GM19239 (cell line): ENCODE measurements around the gene BCAR3.

Experiments used
- DNase-seq: peaks from one replicate; pipeline ENCODE4 v3.0.0; 2011; ENCODE audit warnings: low spot score; ENCODE audit not compliant: insufficient read length
- FAIRE-seq: peaks from 2 replicates; lab custom pipeline; 2011; peaks lifted over from hg19 to GRCh38; lab: Jason Lieb, UNC

BCAR3 gene

DNA sequence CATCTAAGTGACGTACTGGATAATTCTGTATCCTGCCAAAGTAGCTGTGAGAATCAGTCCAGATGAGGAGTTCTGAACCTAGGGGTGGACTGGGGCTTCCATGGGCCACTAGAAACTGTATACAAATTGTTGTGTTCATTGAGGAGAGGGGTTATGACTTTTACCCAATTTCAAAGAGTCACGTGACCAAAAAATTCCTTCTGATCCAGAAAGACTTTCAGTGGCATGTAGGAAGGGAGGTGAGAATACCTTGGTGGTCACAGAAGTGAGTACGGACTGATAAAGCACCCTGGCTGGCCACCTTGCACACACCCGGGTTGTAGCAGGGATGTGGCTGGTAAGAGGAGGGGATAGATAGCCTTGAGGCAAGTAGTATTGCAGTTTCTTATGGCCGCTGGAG is 60.4 kb downstream of the BCAR3 start:
- FAIRE-seq, result no peak

GRCh38 chr1:93620841-93621210 is 60.8 kb downstream of the BCAR3 start:
- FAIRE-seq (no peak), DNase-seq (no peak)

More for the DNA sequence above, 60.4 kb downstream of the BCAR3 start:
- DNase-seq, result no peak

- FAIRE-seq, result no peak
- no peak for DNase-seq
These were observed 61.3 kb downstream of the BCAR3 start for GRCh38 chr1:93620172-93620840.

DNA sequence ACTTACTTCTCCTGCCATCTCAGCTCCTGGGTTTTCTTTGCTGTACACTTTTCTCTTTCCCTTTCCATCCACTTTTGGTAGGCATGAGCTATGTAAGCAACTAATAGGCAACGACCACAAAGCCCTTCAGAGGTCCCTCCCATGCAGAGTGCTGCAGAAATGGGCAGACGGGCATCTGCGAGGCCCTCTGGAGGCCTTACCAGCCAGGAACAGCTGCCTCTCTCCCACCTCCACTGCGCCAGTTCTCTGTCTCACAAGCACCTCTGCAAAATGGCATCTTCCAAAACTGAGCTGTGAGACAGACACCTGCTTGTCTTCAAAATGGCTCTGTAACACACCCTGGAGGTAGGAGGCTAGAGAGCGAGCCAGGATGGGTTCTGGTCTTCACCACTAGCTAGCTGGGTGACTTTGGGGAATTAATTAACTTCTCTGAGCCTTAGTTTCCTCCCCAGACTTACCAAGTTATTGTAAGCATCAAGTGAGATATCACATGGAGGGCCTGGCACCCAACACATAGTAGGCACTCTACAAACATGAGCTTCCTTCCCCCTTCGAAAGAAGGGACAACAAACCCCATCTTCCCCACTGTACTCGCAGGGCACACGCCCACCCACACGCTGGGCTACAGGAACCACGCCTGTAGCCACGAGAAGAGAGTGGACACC is 62.0 kb downstream of the BCAR3 start:
- DNase-seq, result no peak

GRCh38 chr1:93617670-93618499 is 63.8 kb downstream of the BCAR3 start:
- DNase-seq (no peak), FAIRE-seq (no peak)

More for the DNA sequence above, 62.0 kb downstream of the BCAR3 start:
- FAIRE-seq, result no peak

- FAIRE-seq, result no peak
- no peak for DNase-seq
These were observed 64.5 kb downstream of the BCAR3 start for GRCh38 chr1:93616996-93617669.

GRCh38 chr1:93616221-93616995 is 65.2 kb downstream of the BCAR3 start:
- DNase-seq, result no peak
- no peak for FAIRE-seq

DNA sequence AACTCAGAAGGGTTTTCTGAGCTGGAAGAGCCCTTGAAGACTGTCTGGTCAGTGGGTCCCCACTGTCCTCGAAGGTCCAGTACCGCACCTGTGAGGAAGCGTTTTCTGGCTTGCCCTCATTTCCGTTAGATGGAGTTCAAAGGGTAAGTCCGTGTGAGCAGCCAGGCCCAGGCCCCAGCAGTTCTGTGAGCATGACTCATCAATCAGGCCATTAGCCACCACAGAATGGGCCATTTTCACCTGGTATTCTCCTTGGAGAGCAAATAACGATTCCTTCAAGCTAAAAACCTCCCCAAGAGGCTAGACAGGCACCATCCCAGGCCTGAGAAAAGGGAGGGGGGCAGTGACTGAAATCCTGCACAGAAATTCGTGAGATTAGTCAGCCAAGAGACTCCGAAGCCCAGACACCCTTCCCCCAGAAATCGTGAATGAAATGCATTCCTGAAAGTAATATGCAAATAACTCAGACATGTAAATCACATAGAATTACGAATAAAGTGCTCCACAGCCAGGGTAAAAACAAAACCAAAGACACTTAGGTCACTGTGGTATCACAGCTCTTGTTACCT is 66.0 kb downstream of the BCAR3 start:
- FAIRE-seq, result peak; percentile 97
- peak; percentile 46 for DNase-seq

- peak; percentile 39 for FAIRE-seq
These were observed 66.6 kb downstream of the BCAR3 start for GRCh38 chr1:93614986-93615581.

DNA sequence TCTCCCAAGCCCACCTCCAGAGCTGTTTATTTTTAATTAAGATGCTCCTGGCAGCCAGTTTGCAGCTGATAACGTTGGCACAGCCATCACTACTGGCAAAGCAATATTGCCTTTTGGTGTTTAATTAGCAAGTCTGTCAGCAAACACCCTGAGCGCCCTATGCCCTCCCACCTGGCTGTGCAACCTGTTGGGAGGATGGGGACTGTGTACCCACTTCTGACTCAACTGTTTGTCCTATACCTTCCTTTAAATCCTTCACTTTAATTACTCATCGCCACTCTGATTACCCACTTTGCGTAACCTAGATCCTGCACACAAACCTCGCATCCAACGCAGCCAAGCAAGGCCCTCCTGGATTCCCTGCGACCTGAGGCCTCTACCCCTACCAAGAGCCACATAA is 67.1 kb downstream of the BCAR3 start:
- DNase-seq (no peak), FAIRE-seq (no peak)

More at GRCh38 chr1:93614986-93615581, 66.6 kb downstream of the BCAR3 start:
- peak; percentile 15 for DNase-seq

GRCh38 chr1:93613898-93614297 is 67.7 kb downstream of the BCAR3 start:
- FAIRE-seq, result no peak
- DNase-seq, result no peak

DNA sequence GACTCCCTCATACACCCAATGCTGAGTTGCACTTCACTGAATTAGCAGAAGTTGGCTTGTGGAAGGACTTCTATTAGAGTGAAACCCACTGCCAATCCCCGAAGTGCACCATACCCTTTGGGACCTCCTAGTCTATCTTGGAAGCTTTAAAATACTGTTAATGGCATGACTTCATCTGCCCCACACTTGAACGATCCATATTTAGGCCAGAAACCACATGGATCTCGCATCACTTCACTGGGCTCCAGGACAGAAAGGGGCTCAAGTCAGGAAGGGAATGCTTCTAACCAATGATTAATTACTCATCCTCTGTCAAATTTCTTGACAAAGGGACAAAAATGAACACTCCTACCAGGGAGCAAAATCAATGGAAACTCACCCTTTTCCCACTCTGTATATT is 69.1 kb downstream of the BCAR3 start:
- DNase-seq, result no peak
- no peak for FAIRE-seq

- FAIRE-seq (no peak), DNase-seq (no peak)
These were observed 70.0 kb downstream of the BCAR3 start for GRCh38 chr1:93611668-93612067.

DNA sequence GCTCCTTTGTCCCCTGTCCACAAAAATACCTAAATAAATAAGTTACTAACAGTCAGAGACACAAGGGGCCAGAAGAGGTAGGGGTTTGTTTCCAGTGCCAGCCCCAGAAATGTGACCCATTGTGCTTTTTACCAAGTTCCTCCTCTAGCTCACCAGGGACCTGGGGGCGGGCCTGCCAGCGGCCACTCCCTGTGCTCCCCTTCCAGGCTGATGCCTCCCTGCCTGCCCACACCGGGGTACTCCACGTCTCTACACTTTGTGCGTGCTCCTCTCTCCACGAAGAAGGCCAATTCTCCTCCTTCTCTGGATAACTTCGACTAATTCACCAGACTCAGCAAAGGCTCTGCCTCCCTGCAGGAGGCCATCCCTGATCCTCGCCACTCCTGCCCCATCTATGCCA is 72.1 kb downstream of the BCAR3 start:
- FAIRE-seq (no peak), DNase-seq (no peak)

GRCh38 chr1:93608187-93609109 is 73.2 kb downstream of the BCAR3 start:
- no peak for FAIRE-seq
- DNase-seq, result no peak

DNA sequence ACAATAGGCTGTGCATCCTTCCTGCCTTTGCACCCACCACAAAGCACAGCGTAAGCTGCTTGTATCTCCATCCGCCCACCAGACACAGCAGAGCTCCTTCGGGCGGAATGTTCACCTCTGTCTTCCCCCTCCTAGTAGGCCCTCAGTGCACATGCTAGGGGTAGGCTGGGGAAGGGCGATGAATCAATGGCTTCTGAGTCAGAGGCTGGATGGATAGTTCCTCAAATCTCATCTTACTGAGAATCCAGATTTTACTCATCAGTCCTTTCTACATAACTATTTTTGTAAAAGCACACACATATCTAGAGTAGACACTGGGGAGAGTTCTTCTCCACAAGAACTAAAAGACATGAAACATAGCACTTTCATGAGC is 73.8 kb downstream of the BCAR3 start:
- DNase-seq (peak; percentile 28), FAIRE-seq (peak; percentile 74)

DNA sequence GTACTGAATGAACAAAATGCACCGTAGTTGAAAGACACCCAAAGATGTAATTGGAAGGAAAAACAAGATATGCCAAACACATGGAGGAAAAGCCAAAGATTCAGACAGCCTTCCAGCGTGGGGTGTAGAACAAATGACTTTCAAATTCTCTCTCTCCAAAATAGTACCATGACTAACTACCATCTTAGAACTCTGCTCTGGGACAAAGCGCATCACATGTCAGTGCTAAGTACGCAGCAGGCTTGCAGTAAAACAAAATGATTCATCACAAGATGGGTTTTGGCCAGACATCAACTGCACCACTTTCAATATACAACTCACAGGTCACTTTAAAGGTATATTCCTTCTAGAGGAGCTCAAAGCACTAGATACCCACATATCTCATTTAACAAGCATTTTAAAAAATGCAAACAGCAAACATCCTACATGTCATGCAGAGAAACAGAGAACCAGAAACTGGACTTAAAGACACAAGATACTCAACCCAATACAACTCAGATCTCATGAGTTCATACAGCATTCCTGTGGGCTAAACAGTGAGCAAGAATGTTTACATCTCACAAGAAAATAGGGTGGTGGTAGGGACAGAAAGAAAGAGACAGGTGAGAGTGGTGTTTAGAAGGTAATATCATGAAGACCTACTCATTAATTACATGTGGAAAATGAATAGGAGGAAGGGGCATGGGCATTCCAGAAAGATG is 75.7 kb downstream of the BCAR3 start:
- FAIRE-seq, result peak; percentile 23
- DNase-seq, result no peak
